Osteoblast (primary cell): Measurements from ENCODE around the gene BIRC6. TPM values are rescaled to one million over a fixed set of nuclear protein-coding genes. Genes with fewer than 3 reads are reported as not detected.

Experiments used
- DNase-seq: peaks from one replicate; pipeline ENCODE4 v3.0.0; 2011; ENCODE audit warnings: low spot score, mixed read lengths; ENCODE audit not compliant: insufficient read length; ENCODE audit errors: missing footprints
- H2AFZ ChIP-seq: 2 replicates; pipeline ENCODE4 v1.6.0; 2011; ENCODE audit warnings: mild to moderate bottlenecking, low read length
- H3K27ac ChIP-seq: 2 replicates; pipeline ENCODE4 v1.5.1; 2011; ENCODE audit warnings: mild to moderate bottlenecking, low read depth, low read length, moderate library complexity
- H3K27me3 ChIP-seq: 2 replicates; pipeline ENCODE4 v1.6.0; 2012; ENCODE audit warnings: mild to moderate bottlenecking, control low read depth, inconsistent platforms, low read length, moderate library complexity; ENCODE audit not compliant: insufficient read depth
- H3K36me3 ChIP-seq: 2 replicates; pipeline ENCODE4 v1.5.1; 2011; ENCODE audit warnings: mild to moderate bottlenecking, low read length, control low read depth, moderate library complexity; ENCODE audit not compliant: insufficient read depth
- H3K4me1 ChIP-seq: 2 replicates; pipeline ENCODE4 v1.5.1; 2011; ENCODE audit warnings: mild to moderate bottlenecking, low read length, control low read depth, moderate library complexity; ENCODE audit not compliant: insufficient read depth
- H3K4me2 ChIP-seq: 2 replicates; pipeline ENCODE4 v1.6.0; 2011; ENCODE audit warnings: mild to moderate bottlenecking, low read length; ENCODE audit not compliant: insufficient read depth
- H3K4me3 ChIP-seq: fragments of 200-600 bp; sonication (generic); 3 replicates; pipeline ENCODE4 v1.5.1; 2012; ENCODE audit warnings: mild to moderate bottlenecking, low read length, inconsistent platforms; ENCODE audit not compliant: insufficient read depth
- H3K79me2 ChIP-seq: 2 replicates; pipeline ENCODE4 v1.6.0; 2012; ENCODE audit warnings: mild to moderate bottlenecking, low read length, control low read depth, inconsistent platforms; ENCODE audit not compliant: insufficient read depth
- H3K9me3 ChIP-seq: 2 replicates; pipeline ENCODE4 v1.5.1; 2011; ENCODE audit warnings: low read depth, low read length, control low read depth
- H4K20me1 ChIP-seq: 2 replicates; pipeline ENCODE4 v1.6.0; 2012; ENCODE audit warnings: mild to moderate bottlenecking, low read length, control low read depth; ENCODE audit not compliant: insufficient read depth
- CTCF ChIP-seq: IDR thresholded peaks from 2 replicates; pipeline ENCODE4 v1.5.1; 2011; ENCODE audit warnings: mild to moderate bottlenecking, low read depth, low read length, moderate library complexity; ENCODE audit errors: extremely low read depth
- total RNA-seq: library from RNA; depleted of rRNA; stranded (reverse); fragments of >200 nt; gene quantifications from 2 replicates; pipeline ENCODE4 v1.2.3, GENCODE V29; 2012

The BIRC6 gene
- total RNA-seq, 1 donor, result 144 TPM

GRCh38 chr2:32464431-32464830, 107.6 kb downstream of the BIRC6 start:
- no peak overlapping the region for H3K4me3 ChIP-seq
- peak; percentile 87 for DNase-seq
- H3K27me3 ChIP-seq, result no peaks in the 10 kb centered on the region
- no peak overlapping the region for H3K4me2 ChIP-seq
- peak overlapping the region; percentile 27 for H3K27ac ChIP-seq
- H3K4me1 ChIP-seq, result peaks cover 7% of the 10 kb centered on the region
- H3K36me3 ChIP-seq, result peaks cover 43% of the 10 kb centered on the region
- H3K9me3 ChIP-seq, result no peaks in the 10 kb centered on the region
- H3K79me2 ChIP-seq, result peaks cover 26% of the 10 kb centered on the region
- H2AFZ ChIP-seq, result no peak overlapping the region
- H4K20me1 ChIP-seq, result no peaks in the 10 kb centered on the region
- no peak for TF ChIP-seq CTCF

- H3K4me2 ChIP-seq, result no peak overlapping the region
- H3K9me3 ChIP-seq, result no peaks in the 10 kb centered on the region
- H3K27me3 ChIP-seq, result no peaks in the 10 kb centered on the region
- H3K4me3 ChIP-seq, result no peak overlapping the region
- H3K79me2 ChIP-seq, result peaks cover 9% of the 10 kb centered on the region
- no peak for TF ChIP-seq CTCF
- no peaks in the 10 kb centered on the region for H3K4me1 ChIP-seq
- no peak for DNase-seq
- H4K20me1 ChIP-seq, result no peaks in the 10 kb centered on the region
- peaks cover 46% of the 10 kb centered on the region for H3K36me3 ChIP-seq
- no peak overlapping the region for H2AFZ ChIP-seq
- H3K27ac ChIP-seq, result no peak overlapping the region
These were observed 115.8 kb downstream of the BIRC6 start for GRCh38 chr2:32472605-32473004.

GRCh38 chr2:32474381-32474780, 117.6 kb downstream of the BIRC6 start:
- no peak for TF ChIP-seq CTCF
- Histone ChIP-seq H4K20me1 (no peaks in the 10 kb centered on the region), H3K27ac (no peak overlapping the region), H2AFZ (no peak overlapping the region), H3K27me3 (no peaks in the 10 kb centered on the region), H3K4me1 (peaks cover 13% of the 10 kb centered on the region), H3K4me3 (no peak overlapping the region), H3K4me2 (no peak overlapping the region), H3K79me2 (peaks cover 9% of the 10 kb centered on the region), H3K9me3 (no peaks in the 10 kb centered on the region), H3K36me3 (peaks cover 40% of the 10 kb centered on the region)
- DNase-seq, result peak; percentile 32

- peak; percentile 74 for DNase-seq
- Histone ChIP-seq H3K4me1 (peaks cover 22% of the 10 kb centered on the region), H4K20me1 (no peaks in the 10 kb centered on the region), H3K27ac (peak overlapping the region; percentile 67), H2AFZ (no peak overlapping the region), H3K27me3 (no peaks in the 10 kb centered on the region), H3K4me2 (peak overlapping the region; percentile 28), H3K9me3 (no peaks in the 10 kb centered on the region), H3K36me3 (peaks cover 62% of the 10 kb centered on the region), H3K79me2 (peaks cover 9% of the 10 kb centered on the region), H3K4me3 (no peak overlapping the region)
- no peak for TF ChIP-seq CTCF
These were observed 122.2 kb downstream of the BIRC6 start for GRCh38 chr2:32478889-32479620.
